Lung (tissue), 12 donors: ENCODE results near the gene CLRN2. TPM values are rescaled to one million over a fixed set of nuclear protein-coding genes. Genes with fewer than 3 reads are reported as not detected.

Experiments used
- ATAC-seq: fragments of 200-7000 bp; cut with Tn5 transposase; one replicate; pipeline ENCODE4 v1.9.1; 2020; ENCODE audit warnings: moderate number of reproducible peaks; ENCODE audit not compliant: insufficient read depth, low FRiP score
- DNase-seq, 3 donors: peaks; one replicate each; pipeline ENCODE4 v3.0.0-alpha.2; 2013 to 2017
- H3K27ac ChIP-seq, 2 donors: one replicate each; pipeline ENCODE4 v1.5.1; 2013; ENCODE audit warnings: mild to moderate bottlenecking in 2 of 2, moderate library complexity in 2 of 2, control low read depth in 1 of 2, inconsistent platforms in 1 of 2, low read depth in 1 of 2, low read length in 1 of 2
- H3K27me3 ChIP-seq, 3 donors: one replicate each; pipeline ENCODE4 v1.5.1; 2013; ENCODE audit warnings: low read length in 2 of 3; ENCODE audit not compliant: control insufficient read depth in 3 of 3, insufficient read depth in 3 of 3
- H3K36me3 ChIP-seq, 4 donors: one replicate each; pipeline ENCODE4 v1.5.1; 2013; ENCODE audit warnings: low read length in 4 of 4, mild to moderate bottlenecking in 1 of 4, moderate library complexity in 1 of 4; ENCODE audit not compliant: control insufficient read depth in 4 of 4, insufficient read depth in 4 of 4
- H3K4me1 ChIP-seq, 5 donors: one replicate each; pipeline ENCODE4 v1.5.1; 2013; ENCODE audit warnings: low read length in 5 of 5, mild to moderate bottlenecking in 2 of 5, moderate library complexity in 1 of 5; ENCODE audit not compliant: control insufficient read depth in 5 of 5, insufficient read depth in 5 of 5
- H3K4me3 ChIP-seq: one replicate; pipeline ENCODE4 v1.5.1; 2013; ENCODE audit warnings: mild to moderate bottlenecking, control low read depth, moderate library complexity
- H3K9ac ChIP-seq, 2 donors: one replicate each; pipeline ENCODE4 v1.5.1; 2013; ENCODE audit warnings: low read length in 2 of 2, control low read depth in 1 of 2; ENCODE audit not compliant: insufficient read depth in 1 of 2
- H3K9me3 ChIP-seq, 4 donors: one replicate each; pipeline ENCODE4 v1.5.1; 2013; ENCODE audit warnings: low read length in 3 of 4, mild to moderate bottlenecking in 1 of 4, moderate library complexity in 1 of 4; ENCODE audit not compliant: control insufficient read depth in 4 of 4, insufficient read depth in 3 of 4
- WGBS, 2 donors: extraction: QIAGEN DNeasy Blood & Tissue Kit; methylation state at CpG; one replicate each; pipeline ENCODE4 v1.1.7; 2013; 5-methylcytosine and 5-hydroxymethylcytosine counted together
- polyA plus RNA-seq, 2 donors: library from polyadenylated mRNA; stranded (reverse); fragments of 200-250 nt; gene quantifications; one replicate each; pipeline ENCODE4 v1.2.1, GENCODE V29; 2013
- total RNA-seq, 2 donors: library from RNA; depleted of rRNA in 1 of 2; stranded (reverse); fragments of >200 nt in 1 of 2; gene quantifications; one replicate each; pipeline ENCODE4 v1.2.1, GENCODE V29; 2014 to 2021
- TF ChIP-seq, protein P1 (sequence below): IDR thresholded peaks from 2 replicates; pipeline ENCODE4 v1.5.1; 2012; ENCODE audit warnings: mild to moderate bottlenecking; ENCODE audit errors: control extremely low read depth, extremely low read depth
- donor health status: control.
- donor health status: control.
- donor health status: Bipolar disorder and iron deficiency.
- donor health status: healthy.
- donor health status: DM: yes; HTN: yes; CAD: no.

The CLRN2 gene
- total and polyA plus RNA-seq, 4 donors = not detected

DNA sequence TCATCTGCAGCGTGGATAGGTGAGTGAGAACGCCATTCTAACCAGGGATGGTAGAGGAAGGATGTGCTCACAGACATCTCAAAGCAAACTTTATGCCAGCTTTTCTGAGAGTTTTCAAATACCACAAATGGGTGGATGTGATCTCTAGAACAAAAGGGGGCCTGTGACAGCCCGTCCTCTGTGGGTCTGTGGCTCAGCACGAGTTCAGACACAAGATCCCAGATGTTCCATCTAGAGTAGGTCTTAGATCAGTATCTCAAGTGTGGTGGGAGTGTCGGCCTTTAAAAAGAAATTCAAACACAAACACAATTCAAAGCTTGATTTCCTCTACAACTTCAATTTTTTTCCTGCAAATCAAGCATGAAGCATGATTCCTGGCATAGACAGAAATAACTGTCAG, 25.8 kb upstream of the CLRN2 start:
- 73 to 75% methylated on average over 5 of the region's 5 CpGs for WGBS, 2 donors
- Histone ChIP-seq H3K27me3 (no peaks in the 10 kb centered on the region), H3K36me3 (peaks cover 9 to 31% (median 23%) of the 10 kb centered on the region in 4 donors), H3K9me3 (no peaks in the 10 kb centered on the region), H3K9ac (no peak overlapping the region), H3K4me1 (peaks cover 0 to 3% (median 0%) of the 10 kb centered on the region in 5 donors), H3K27ac (no peak overlapping the region), H3K4me3 (no peak overlapping the region)
- no peak for DNase-seq
- TF ChIP-seq, protein P1, sequence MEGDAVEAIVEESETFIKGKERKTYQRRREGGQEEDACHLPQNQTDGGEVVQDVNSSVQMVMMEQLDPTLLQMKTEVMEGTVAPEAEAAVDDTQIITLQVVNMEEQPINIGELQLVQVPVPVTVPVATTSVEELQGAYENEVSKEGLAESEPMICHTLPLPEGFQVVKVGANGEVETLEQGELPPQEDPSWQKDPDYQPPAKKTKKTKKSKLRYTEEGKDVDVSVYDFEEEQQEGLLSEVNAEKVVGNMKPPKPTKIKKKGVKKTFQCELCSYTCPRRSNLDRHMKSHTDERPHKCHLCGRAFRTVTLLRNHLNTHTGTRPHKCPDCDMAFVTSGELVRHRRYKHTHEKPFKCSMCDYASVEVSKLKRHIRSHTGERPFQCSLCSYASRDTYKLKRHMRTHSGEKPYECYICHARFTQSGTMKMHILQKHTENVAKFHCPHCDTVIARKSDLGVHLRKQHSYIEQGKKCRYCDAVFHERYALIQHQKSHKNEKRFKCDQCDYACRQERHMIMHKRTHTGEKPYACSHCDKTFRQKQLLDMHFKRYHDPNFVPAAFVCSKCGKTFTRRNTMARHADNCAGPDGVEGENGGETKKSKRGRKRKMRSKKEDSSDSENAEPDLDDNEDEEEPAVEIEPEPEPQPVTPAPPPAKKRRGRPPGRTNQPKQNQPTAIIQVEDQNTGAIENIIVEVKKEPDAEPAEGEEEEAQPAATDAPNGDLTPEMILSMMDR = no peak
- ATAC-seq = no peak

DNA sequence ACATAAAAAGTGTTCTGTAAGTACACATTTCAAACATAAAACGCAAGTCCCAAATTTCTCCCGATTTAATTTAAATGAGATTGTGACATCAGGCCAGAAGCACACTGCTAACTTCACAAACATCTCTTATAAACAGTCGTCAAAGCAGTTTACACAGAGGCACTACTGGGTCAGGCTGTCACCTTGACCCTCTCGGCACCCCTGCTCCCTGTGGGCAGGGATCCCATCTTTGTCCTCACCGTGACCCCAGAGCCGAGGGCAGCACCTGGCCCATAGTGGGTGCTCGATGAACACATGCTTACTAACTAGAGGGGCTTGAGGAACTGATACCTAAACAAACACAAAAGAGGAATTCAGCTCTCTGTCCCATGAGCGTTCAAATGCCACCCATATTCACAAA, 25.2 kb upstream of the CLRN2 start:
- H3K36me3 ChIP-seq = peaks cover 10 to 31% (median 23%) of the 10 kb centered on the region in 4 donors
- H3K9ac ChIP-seq = no peak overlapping the region
- H3K27ac ChIP-seq = no peak overlapping the region
- H3K27me3 ChIP-seq = no peaks in the 10 kb centered on the region
- DNase-seq (no peak), ATAC-seq (no peak)
- 72 to 85% methylated on average over 8 of the region's 8 CpGs for WGBS, 2 donors
- peaks cover 0 to 5% (median 0%) of the 10 kb centered on the region in 5 donors for H3K4me1 ChIP-seq
- TF ChIP-seq, protein P1 = no peak
- no peak overlapping the region for H3K4me3 ChIP-seq
- H3K9me3 ChIP-seq = no peaks in the 10 kb centered on the region

DNA sequence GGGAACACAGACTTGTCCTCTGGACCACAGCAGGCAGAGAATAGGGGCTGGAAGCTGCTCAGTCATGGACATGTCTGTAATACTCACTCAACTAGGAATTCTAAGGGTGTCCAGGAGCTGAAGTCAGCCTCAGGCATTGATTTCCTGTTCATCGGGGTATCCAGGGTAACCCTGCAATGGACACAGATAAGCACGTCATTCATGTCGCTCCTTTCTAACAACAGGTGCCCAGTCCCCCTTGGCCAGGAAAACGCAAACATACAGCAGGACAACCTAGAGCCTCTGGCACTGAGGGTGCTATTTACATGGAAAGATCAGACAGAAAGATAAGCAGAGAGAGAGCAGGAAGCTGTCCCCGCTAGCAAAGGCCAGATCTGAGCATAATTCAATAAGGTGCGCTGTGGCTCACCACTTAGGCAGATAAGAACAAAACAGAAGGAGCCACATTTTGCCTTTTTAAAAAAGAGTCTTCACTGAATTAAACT, 24.3 kb upstream of the CLRN2 start:
- peaks cover 11 to 31% (median 24%) of the 10 kb centered on the region in 4 donors for H3K36me3 ChIP-seq

More for the DNA sequence above, 24.3 kb upstream of the CLRN2 start:
- ATAC-seq = no peak
- no peak overlapping the region for H3K4me3 ChIP-seq
- H3K9ac ChIP-seq = no peak overlapping the region
- H3K9me3 ChIP-seq = no peaks in the 10 kb centered on the region
- no peak overlapping the region for H3K27ac ChIP-seq
- 52 to 78% methylated on average over 6 of the region's 6 CpGs for WGBS, 2 donors
- H3K27me3 ChIP-seq = no peaks in the 10 kb centered on the region
- H3K4me1 ChIP-seq = peaks cover 0 to 5% (median 0%) of the 10 kb centered on the region in 5 donors
- DNase-seq = peak in 1 of 3 donors; percentile 25
- TF ChIP-seq, protein P1 = no peak
